ENCODE results near the gene THSD4.

GRCh38 chr15:71079208-71080044, 35.8 kb upstream of the THSD4 start:
- TF ChIP-seq, protein P1, sequence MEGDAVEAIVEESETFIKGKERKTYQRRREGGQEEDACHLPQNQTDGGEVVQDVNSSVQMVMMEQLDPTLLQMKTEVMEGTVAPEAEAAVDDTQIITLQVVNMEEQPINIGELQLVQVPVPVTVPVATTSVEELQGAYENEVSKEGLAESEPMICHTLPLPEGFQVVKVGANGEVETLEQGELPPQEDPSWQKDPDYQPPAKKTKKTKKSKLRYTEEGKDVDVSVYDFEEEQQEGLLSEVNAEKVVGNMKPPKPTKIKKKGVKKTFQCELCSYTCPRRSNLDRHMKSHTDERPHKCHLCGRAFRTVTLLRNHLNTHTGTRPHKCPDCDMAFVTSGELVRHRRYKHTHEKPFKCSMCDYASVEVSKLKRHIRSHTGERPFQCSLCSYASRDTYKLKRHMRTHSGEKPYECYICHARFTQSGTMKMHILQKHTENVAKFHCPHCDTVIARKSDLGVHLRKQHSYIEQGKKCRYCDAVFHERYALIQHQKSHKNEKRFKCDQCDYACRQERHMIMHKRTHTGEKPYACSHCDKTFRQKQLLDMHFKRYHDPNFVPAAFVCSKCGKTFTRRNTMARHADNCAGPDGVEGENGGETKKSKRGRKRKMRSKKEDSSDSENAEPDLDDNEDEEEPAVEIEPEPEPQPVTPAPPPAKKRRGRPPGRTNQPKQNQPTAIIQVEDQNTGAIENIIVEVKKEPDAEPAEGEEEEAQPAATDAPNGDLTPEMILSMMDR (IDR thresholded peaks at IDR 0.05) = no peak
- TF ChIP-seq POLR2AphosphoS5 (IDR thresholded peaks at IDR 0.05) = no peak
- no peak for TF ChIP-seq POLR2A (IDR thresholded peaks at IDR 0.05)

All from upper lobe of left lung (tissue), 4 donors.